SK-N-SH (cell line): Measurements from ENCODE around the gene LGR5. TPM values are rescaled to one million over a fixed set of nuclear protein-coding genes. Genes with fewer than 3 reads are reported as not detected.

Experiments
- CTCF ChIA-PET: fragments of 300-600, 350-600 bp; formaldehyde crosslinking; extraction: SDS; loops from one replicate; lab custom pipeline; 2021; lab: Yijun Ruan, JAX
- POLR2A ChIA-PET: fragments of 350-600 bp; sonication (Branson Sonifier 250); formaldehyde crosslinking; extraction: SDS; loops from one replicate; lab custom pipeline; 2020; ENCODE audit warnings: antibody characterized with exemption, inconsistent platforms; lab: Yijun Ruan, JAX
- DNase-seq: peaks from one replicate; pipeline ENCODE4 v3.0.0; 2012
- H2AFZ ChIP-seq: fragments of 200-600 bp; sonication (generic); 2 replicates; pipeline ENCODE4 v1.8.1; 2016; ENCODE audit warnings: antibody characterized with exemption, mild to moderate bottlenecking, low read depth
- H3F3A ChIP-seq: fragments of 200-600 bp; sonication (generic); replicated peaks from 2 replicates; pipeline ENCODE3; 2016; ENCODE audit warnings: antibody characterized with exemption, mild to moderate bottlenecking; ENCODE audit not compliant: insufficient read depth
- H3K27ac ChIP-seq, 2 experiments: fragments of 200-500 bp in 1 of 2; fragments of 200-600 bp in 1 of 2; sonication (Bioruptor generic) in 1 of 2; sonication (generic), shearing (Covaris generic) in 1 of 2; 2 replicates each; pipeline versions ENCODE4 v1.5.1 to v1.6.1; 2014 to 2016; ENCODE audit warnings: low read depth in 2 of 2, inconsistent platforms in 1 of 2, low read length in 1 of 2, mild to moderate bottlenecking in 1 of 2, mixed read lengths in 1 of 2
- H3K27me3 ChIP-seq: fragments of 200-600 bp; sonication (generic), shearing (Covaris generic); 2 replicates; pipeline ENCODE4 v1.6.1; 2016; ENCODE audit warnings: mixed run types; ENCODE audit not compliant: insufficient read depth
- H3K36me3 ChIP-seq, 2 experiments: fragments of 200-500 bp in 1 of 2; fragments of 200-600 bp in 1 of 2; sonication (Bioruptor generic) in 1 of 2; sonication (generic) in 1 of 2; replicated peaks in 1 of 2; 2 replicates each; pipeline versions ENCODE3 to v1.5.1; 2014 to 2016; ENCODE audit warnings: low read length in 1 of 2, mild to moderate bottlenecking in 1 of 2; ENCODE audit not compliant: insufficient read depth in 2 of 2, control insufficient read depth in 1 of 2
- H3K4me1 ChIP-seq, 2 experiments: fragments of 200-500 bp in 1 of 2; fragments of 200-600 bp in 1 of 2; sonication (Bioruptor generic) in 1 of 2; sonication (generic), shearing (Covaris generic) in 1 of 2; 2 replicates each; pipeline versions ENCODE4 v1.5.1 to v1.6.1; 2014 to 2016; ENCODE audit warnings: low read depth in 1 of 2, low read length in 1 of 2, mixed run types in 1 of 2; ENCODE audit not compliant: insufficient read depth in 2 of 2, control insufficient read depth in 1 of 2
- H3K4me2 ChIP-seq: fragments of 200-600 bp; sonication (generic), shearing (Covaris generic); 2 replicates; pipeline ENCODE4 v1.6.1; 2017; ENCODE audit warnings: mixed run types
- H3K4me3 ChIP-seq, 2 experiments: fragments of 200-500 bp in 1 of 2; fragments of 200-600 bp in 1 of 2; sonication (Bioruptor generic) in 1 of 2; sonication (generic), shearing (Covaris generic) in 1 of 2; 2 replicates each; pipeline versions ENCODE4 v1.5.1 to v1.8.1; 2014 to 2016; ENCODE audit warnings: low read depth in 2 of 2, inconsistent platforms in 1 of 2, low read length in 1 of 2, mild to moderate bottlenecking in 1 of 2, mixed read lengths in 1 of 2, moderate library complexity in 1 of 2
- H3K79me2 ChIP-seq: fragments of 200-600 bp; sonication (generic); 2 replicates; pipeline ENCODE4 v1.8.1; 2017; ENCODE audit warnings: mild to moderate bottlenecking; ENCODE audit not compliant: insufficient read depth
- H3K9ac ChIP-seq: fragments of 200-600 bp; sonication (generic); 2 replicates; pipeline ENCODE4 v1.6.1; 2017; ENCODE audit warnings: mixed run types
- H3K9me2 ChIP-seq: fragments of 200-600 bp; sonication (generic); 2 replicates; pipeline ENCODE4 v1.6.1; 2017; ENCODE audit warnings: mixed run types
- H3K9me3 ChIP-seq: fragments of 200-600 bp; sonication (generic); 2 replicates; pipeline ENCODE4 v1.6.1; 2017; ENCODE audit warnings: mixed run types, mild to moderate bottlenecking, moderate library complexity
- H4K20me1 ChIP-seq: fragments of 200-600 bp; sonication (generic); 2 replicates; pipeline ENCODE4 v1.6.1; 2017; ENCODE audit warnings: mild to moderate bottlenecking, mixed run types; ENCODE audit not compliant: insufficient read depth
- CHD2 ChIP-seq: fragments of 150-350 bp; IDR thresholded peaks from 2 replicates; pipeline ENCODE4 v1.6.1; 2018; ENCODE audit warnings: low read length; ENCODE audit not compliant: partially characterized antibody
- ELF1 ChIP-seq: IDR thresholded peaks from 2 replicates; pipeline ENCODE4 v1.4.0; 2012
- EP300 ChIP-seq, 2 experiments: IDR thresholded peaks; 2 replicates each; pipeline versions ENCODE4 v1.4.0 to v1.6.1; 2012; ENCODE audit warnings: borderline replicate concordance in 1 of 2, low read depth in 1 of 2, low read length in 1 of 2
- EZH2phosphoT487 ChIP-seq: fragments of 200-600 bp; sonication (generic); IDR thresholded peaks from 2 replicates; pipeline ENCODE4 v1.6.1; 2017; ENCODE audit warnings: low read depth, mixed run types, mild to moderate bottlenecking, antibody characterized with exemption, moderate library complexity, borderline replicate concordance
- FOSL2 ChIP-seq: IDR thresholded peaks from 2 replicates; pipeline ENCODE4 v1.4.0; 2012; ENCODE audit warnings: low read depth, mild to moderate bottlenecking, moderate library complexity, borderline replicate concordance
- FOXJ3 ChIP-seq: sonication (generic); formaldehyde crosslinking; IDR thresholded peaks from 2 replicates; pipeline ENCODE4 v1.5.1; 2020; ENCODE audit warnings: mild to moderate bottlenecking, missing genetic modification reagents
- GABPA ChIP-seq: IDR thresholded peaks from 2 replicates; pipeline ENCODE4 v1.4.0; 2012; ENCODE audit warnings: low read depth, mild to moderate bottlenecking
- MEF2A ChIP-seq: IDR thresholded peaks from 2 replicates; pipeline ENCODE4 v1.4.0; 2012; ENCODE audit warnings: low read depth, borderline replicate concordance
- MXI1 ChIP-seq: IDR thresholded peaks from 2 replicates; pipeline ENCODE4 v1.6.1; 2012; ENCODE audit warnings: mild to moderate bottlenecking, low read depth, low read length, improper control_type of control experiment
- NFIC ChIP-seq: IDR thresholded peaks from 2 replicates; pipeline ENCODE4 v1.4.0; 2012; ENCODE audit warnings: borderline replicate concordance
- RAD21 ChIP-seq: IDR thresholded peaks from 2 replicates; pipeline ENCODE4 v1.6.1; 2012; ENCODE audit warnings: mild to moderate bottlenecking, low read length
- RCOR1 ChIP-seq: fragments of 150-350 bp; IDR thresholded peaks from 2 replicates; pipeline ENCODE4 v1.6.1; 2017; ENCODE audit warnings: antibody characterized with exemption, low read length
- REST ChIP-seq: IDR thresholded peaks from 2 replicates; pipeline ENCODE4 v1.6.1; 2012; ENCODE audit warnings: mild to moderate bottlenecking, low read depth, low read length, moderate library complexity
- RFX5 ChIP-seq: IDR thresholded peaks from 2 replicates; pipeline ENCODE4 v1.6.1; 2012; ENCODE audit warnings: mild to moderate bottlenecking, improper control_type of control experiment, low read length
- SIN3A ChIP-seq: IDR thresholded peaks from 2 replicates; pipeline ENCODE4 v1.6.1; 2012; ENCODE audit warnings: low read depth, mild to moderate bottlenecking, low read length, moderate library complexity, borderline replicate concordance
- SMC3 ChIP-seq: IDR thresholded peaks from 2 replicates; pipeline ENCODE4 v1.6.1; 2012; ENCODE audit warnings: low read depth, low read length, improper control_type of control experiment
- TCF12 ChIP-seq: IDR thresholded peaks from 2 replicates; pipeline ENCODE4 v1.4.0; 2012
- WGBS: methylation state at CpG from one replicate; pipeline ENCODE4 v1.1.6; 2017; ENCODE audit warnings: low lambda C conversion rate; 5-methylcytosine and 5-hydroxymethylcytosine counted together
- polyA plus RNA-seq, 3 experiments: library from polyadenylated mRNA; depleted of rRNA; stranded (reverse); fragments of >200 nt; gene quantifications; 2 replicates each; pipeline ENCODE4 v1.2.3, GENCODE V29; 2012
- TF ChIP-seq, protein P1 (sequence below): fragments of 150-350 bp; IDR thresholded peaks from 2 replicates; pipeline ENCODE4 v1.6.1; 2016; ENCODE audit warnings: mild to moderate bottlenecking, low read depth, low read length
- TF ChIP-seq, protein P2 (sequence below): fragments of 200-600 bp; sonication (generic); IDR thresholded peaks from 2 replicates; pipeline ENCODE4 v1.6.1; 2017; ENCODE audit warnings: antibody characterized with exemption, mild to moderate bottlenecking, moderate library complexity
- TF ChIP-seq, protein P3 (sequence below): IDR thresholded peaks from 2 replicates; pipeline ENCODE4 v1.4.0; 2012; ENCODE audit warnings: low read depth, borderline replicate concordance

The LGR5 gene
- polyA plus RNA-seq, 1 of the 3 experiments (the other 2 are of a cell fraction), result 1.4 TPM

- Histone ChIP-seq H3K9me2 (no peaks in the 10 kb centered on the region), H3K27me3 (no peaks in the 10 kb centered on the region), H3K79me2 (no peaks in the 10 kb centered on the region), H3K4me3 (no peak overlapping the region), H3K4me2 (no peak overlapping the region), H3K9ac (no peak overlapping the region), H3K36me3 (no peaks in the 10 kb centered on the region), H3K9me3 (no peaks in the 10 kb centered on the region), H4K20me1 (no peaks in the 10 kb centered on the region), H2AFZ (no peak overlapping the region), H3F3A (no peaks in the 10 kb centered on the region), H3K27ac (no peak overlapping the region), H3K4me1 (peaks cover 0 to 8% of the 10 kb centered on the region in 2 experiments; a peak in 2 of 4 replicates)
- CTCF ChIA-PET, result interaction anchor here (1.1 to 2.2 kb wide), 9 partner anchors 16 to 264 kb away, joined by 3 to 29 read pairs (median 9); no protein-coding TSS in a partner anchor
- POLR2A ChIA-PET, result no interaction called here
- no peak for TF ChIP-seq MEF2A
- TF ChIP-seq EP300 (IDR thresholded peaks at IDR 0.05; ENCODE audit: borderline replicate concordance in 1 of 2, low read depth in 1 of 2, low read length in 1 of 2), result no peak
- TF ChIP-seq FOXJ3 (CRISPR knock-in tag), result no peak
- TF ChIP-seq REST, result no peak
- TF ChIP-seq CHD2, result no peak
- TF ChIP-seq TCF12, result no peak
- TF ChIP-seq ELF1, result no peak
- TF ChIP-seq GABPA, result no peak
- TF ChIP-seq EZH2phosphoT487, result no peak
- TF ChIP-seq, protein P1, sequence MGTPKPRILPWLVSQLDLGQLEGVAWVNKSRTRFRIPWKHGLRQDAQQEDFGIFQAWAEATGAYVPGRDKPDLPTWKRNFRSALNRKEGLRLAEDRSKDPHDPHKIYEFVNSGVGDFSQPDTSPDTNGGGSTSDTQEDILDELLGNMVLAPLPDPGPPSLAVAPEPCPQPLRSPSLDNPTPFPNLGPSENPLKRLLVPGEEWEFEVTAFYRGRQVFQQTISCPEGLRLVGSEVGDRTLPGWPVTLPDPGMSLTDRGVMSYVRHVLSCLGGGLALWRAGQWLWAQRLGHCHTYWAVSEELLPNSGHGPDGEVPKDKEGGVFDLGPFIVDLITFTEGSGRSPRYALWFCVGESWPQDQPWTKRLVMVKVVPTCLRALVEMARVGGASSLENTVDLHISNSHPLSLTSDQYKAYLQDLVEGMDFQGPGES, result no peak
- TF ChIP-seq, protein P2, sequence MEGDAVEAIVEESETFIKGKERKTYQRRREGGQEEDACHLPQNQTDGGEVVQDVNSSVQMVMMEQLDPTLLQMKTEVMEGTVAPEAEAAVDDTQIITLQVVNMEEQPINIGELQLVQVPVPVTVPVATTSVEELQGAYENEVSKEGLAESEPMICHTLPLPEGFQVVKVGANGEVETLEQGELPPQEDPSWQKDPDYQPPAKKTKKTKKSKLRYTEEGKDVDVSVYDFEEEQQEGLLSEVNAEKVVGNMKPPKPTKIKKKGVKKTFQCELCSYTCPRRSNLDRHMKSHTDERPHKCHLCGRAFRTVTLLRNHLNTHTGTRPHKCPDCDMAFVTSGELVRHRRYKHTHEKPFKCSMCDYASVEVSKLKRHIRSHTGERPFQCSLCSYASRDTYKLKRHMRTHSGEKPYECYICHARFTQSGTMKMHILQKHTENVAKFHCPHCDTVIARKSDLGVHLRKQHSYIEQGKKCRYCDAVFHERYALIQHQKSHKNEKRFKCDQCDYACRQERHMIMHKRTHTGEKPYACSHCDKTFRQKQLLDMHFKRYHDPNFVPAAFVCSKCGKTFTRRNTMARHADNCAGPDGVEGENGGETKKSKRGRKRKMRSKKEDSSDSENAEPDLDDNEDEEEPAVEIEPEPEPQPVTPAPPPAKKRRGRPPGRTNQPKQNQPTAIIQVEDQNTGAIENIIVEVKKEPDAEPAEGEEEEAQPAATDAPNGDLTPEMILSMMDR, result no peak
- TF ChIP-seq, protein P3, sequence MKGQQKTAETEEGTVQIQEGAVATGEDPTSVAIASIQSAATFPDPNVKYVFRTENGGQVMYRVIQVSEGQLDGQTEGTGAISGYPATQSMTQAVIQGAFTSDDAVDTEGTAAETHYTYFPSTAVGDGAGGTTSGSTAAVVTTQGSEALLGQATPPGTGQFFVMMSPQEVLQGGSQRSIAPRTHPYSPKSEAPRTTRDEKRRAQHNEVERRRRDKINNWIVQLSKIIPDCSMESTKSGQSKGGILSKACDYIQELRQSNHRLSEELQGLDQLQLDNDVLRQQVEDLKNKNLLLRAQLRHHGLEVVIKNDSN, result no peak
- no peak for TF ChIP-seq FOSL2
- TF ChIP-seq RAD21, result no peak
- no peak for TF ChIP-seq MXI1
- TF ChIP-seq SMC3, result no peak
- no peak for TF ChIP-seq NFIC
- TF ChIP-seq SIN3A, result no peak
- no peak for TF ChIP-seq RFX5
- TF ChIP-seq RCOR1, result no peak
- no peak for DNase-seq
- 85% methylated on average over 4 of the region's 4 CpGs for WGBS
These were observed 46.0 kb upstream of the LGR5 start for GRCh38 chr12:71393625-71394024.
